Posterior vena cava (tissue), 2 donors: Measurements from ENCODE around the gene ANKRD28. TPM values are rescaled to one million over a fixed set of nuclear protein-coding genes. Genes with fewer than 3 reads are reported as not detected.

ENCODE experiments used
- DNase-seq: peaks from one replicate; pipeline ENCODE4 v3.0.0-alpha.2; 2020; ENCODE audit warnings: low spot score
- intact Hi-C, 2 donors: fragments of 100-400 bp; cut with DNase I; formaldehyde crosslinking; loops; one replicate each; pipeline versions ENCODE4 v1.14.1 to v1.14.2; 2022 to 2023
- total RNA-seq, 2 donors: library from RNA; stranded (reverse); fragmentation: NEBNext Ultra II Directional; extraction: Animal tissue kit (Norgen Biotek cat#: 25700); gene quantifications; one replicate each; pipeline ENCODE4 v1.2.1, GENCODE V29; 2021
- donor health status: DM: yes; HTN: yes; CAD: no.
- donor health status: DM: yes; HTN: yes; CAD: no.

Gene ANKRD28
- total RNA-seq, 2 donors from 2014 or later: 40.9 to 45.0 TPM

- no peak for DNase-seq
- intact Hi-C loops: no loop called here
These were observed 146.4 kb downstream of the ANKRD28 start for GRCh38 chr3:15651396-15651795.

GRCh38 chr3:15649858-15650257 is 147.9 kb downstream of the ANKRD28 start:
- intact Hi-C loops: no loop called here
- no peak for DNase-seq

GRCh38 chr3:15649341-15649740 is 148.4 kb downstream of the ANKRD28 start:
- DNase-seq: no peak
- intact Hi-C loops: no loop called here

GRCh38 chr3:15647611-15648167 is 150.1 kb downstream of the ANKRD28 start:
- intact Hi-C loops: no loop called here
- DNase-seq: no peak

DNA sequence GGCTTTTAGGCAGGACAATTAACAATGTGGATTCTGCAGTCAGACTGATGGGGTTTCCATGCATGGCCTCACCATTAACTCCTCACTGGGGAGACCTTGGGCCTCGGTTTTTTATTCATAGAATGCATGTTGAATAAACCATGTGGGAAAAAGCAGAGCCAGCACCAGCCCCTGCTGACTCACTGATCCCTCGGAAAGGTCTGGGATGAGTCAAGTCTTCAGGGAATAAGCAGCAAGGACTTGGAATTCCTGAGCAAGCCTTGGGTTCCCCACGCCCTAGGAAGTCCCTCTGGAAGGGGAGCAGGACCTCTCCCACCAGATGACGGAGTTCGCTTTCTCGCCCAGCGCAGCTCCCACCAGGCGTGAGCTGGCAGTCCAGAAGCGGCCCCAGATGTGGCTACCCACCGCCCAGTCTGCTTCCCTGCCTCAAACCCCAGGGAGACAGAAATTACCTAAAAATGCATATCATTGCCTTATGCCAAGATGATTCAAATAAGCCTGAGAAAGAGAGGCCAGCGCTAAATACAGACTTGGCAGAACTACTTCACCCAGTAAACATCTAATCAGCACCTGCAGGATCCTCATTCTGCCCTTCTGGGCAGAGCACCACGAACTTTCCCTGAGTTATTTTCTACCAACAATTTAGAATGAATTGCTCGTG is 150.8 kb downstream of the ANKRD28 start:
- intact Hi-C loops: no loop called here

GRCh38 chr3:15645740-15646501 is 151.9 kb downstream of the ANKRD28 start:
- intact Hi-C loops: no loop called here
- DNase-seq: peak; percentile 86

More for the DNA sequence above, 150.8 kb downstream of the ANKRD28 start:
- peak; percentile 93 for DNase-seq

GRCh38 chr3:15645246-15645645 is 152.5 kb downstream of the ANKRD28 start:
- intact Hi-C loops: no loop called here
- no peak for DNase-seq

DNA sequence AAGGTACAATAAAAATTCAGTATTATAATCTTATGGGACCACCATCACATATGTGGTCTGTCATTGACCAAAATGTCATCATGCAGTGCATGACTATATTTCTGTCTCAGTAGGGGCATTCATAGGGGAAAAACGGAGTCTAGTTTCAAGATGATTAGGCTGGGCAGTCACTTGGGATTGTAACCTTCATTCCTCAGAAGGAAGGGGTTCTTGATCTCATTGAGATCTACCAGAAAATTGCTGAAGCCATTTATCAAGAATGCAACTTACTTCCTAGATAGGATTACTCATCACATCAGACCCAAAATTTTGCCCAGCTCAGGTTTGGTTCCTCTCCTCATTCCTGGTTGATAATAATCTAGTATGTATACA is 158.9 kb downstream of the ANKRD28 start:
- no peak for DNase-seq
- intact Hi-C loops: loop anchor here in 1 of 2 donors (10.0 kb wide), 1 partner anchor 156 kb away; the partner anchor contains the start of gene ANKRD28

DNA sequence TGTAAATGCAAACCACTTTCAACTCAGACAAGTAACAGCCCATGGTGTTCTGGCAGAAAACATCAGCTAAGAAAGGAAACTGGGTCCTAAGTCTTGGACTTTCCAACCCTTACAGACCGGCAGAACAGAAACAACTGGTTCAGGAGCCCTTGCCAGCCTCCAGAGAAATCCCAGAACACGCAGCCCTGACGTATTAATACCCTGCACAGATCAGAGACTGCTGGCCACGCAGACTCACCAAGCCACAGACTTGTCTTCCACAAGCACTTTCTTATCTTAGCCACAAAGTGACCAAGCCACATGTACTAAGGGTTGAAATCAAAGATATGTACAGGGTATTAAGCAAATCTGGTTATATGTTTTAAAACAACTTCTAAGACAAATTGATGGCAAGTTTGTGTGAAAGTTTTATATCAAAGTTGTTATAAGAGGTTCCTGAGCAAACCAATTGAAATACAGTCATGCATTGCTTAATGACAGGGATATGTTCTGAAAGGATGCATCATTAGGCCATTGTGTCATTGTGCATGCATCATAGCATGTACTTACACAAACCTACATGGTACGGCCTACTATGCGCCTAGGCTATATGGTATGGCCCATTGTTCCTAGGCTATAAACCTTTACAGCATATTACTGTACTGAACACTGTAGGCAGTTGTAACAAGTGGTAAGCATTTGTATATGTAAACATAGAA is 159.4 kb downstream of the ANKRD28 start:
- intact Hi-C loops: loop anchor here in 1 of 2 donors (10.0 kb wide), 1 partner anchor 156 kb away; the partner anchor contains the start of gene ANKRD28
- no peak for DNase-seq

DNA sequence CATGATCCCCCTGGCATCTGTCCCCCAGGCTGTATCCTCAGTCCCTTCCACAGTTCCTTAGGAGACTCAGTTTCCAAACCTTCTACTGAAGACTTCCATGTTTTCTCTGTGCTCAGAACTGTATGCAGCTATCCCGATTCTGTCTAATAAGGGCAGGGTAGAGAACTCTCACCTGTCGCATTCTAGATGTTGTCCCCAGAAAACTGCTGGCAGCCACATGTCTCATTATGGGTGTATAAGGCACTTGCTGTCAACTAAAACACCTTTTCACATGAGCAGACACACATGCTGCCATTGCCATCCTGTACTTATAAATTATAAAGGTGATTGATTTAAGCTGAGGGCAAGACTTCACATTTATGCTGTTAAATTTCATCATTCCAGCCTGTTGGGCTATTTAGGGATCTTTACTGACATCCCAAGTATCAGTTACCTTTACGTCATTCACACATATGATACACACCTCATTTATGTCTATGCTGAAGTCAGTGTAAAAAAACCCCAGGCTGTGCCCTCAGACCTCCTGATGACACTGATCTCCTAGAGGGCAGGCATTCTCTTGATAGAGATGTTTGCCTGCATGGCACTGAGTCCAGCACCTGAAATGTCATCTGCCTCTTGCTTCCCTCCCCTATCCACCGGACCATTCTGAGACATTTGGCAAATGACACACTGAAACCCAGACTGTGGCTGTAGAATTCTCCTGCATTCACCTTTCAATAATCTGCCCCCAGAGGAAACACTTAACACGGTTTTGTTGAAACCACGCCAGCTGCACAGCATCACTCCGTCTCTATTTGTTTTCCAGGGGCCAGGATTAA is 160.4 kb downstream of the ANKRD28 start:
- no peak for DNase-seq
- intact Hi-C loops: loop anchor here in 1 of 2 donors (10.0 kb wide), 1 partner anchor 157 kb away; the partner anchor contains the start of gene ANKRD28

DNA sequence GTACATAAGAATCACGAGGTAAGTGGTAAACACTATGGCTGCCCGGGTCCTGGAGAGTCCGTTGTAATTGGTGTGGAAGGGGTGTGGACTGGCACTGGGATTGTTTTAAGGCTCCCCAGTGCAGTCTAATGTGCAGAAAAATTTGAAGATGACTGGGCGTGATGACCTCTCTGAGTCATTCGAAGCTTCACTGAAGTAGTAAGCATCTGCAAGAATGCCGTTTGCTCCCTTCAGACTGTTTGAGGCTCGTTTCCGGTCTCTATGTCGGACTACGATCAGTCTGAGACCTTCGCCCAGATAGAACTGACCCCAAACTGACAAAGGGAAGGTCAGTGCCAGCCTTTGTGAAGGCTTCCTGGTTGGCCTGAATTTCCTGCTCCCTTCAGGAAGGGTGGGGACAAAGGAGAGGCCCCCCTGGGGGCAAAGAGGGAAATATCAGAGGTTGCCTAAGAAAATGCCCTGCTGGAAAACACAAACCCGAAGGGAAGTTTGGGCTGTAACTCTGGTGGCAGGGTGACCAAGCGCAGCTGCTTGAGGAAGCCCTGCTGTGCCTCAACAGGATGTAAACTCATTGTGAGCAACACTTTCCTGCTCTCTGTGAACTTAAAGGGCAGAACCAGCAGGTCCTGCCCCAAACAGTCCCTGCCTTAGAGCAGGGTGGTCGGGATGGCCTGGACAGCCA is 161.6 kb downstream of the ANKRD28 start:
- intact Hi-C loops: loop anchor here in 1 of 2 donors (10.0 kb wide), 1 partner anchor 159 kb away; the partner anchor contains the start of gene ANKRD28
- peak; percentile 82 for DNase-seq

- peak; percentile 84 for DNase-seq
- intact Hi-C loops: loop anchor here in 1 of 2 donors (10.0 kb wide), 1 partner anchor 160 kb away; the partner anchor contains the start of gene ANKRD28
These were observed 162.6 kb downstream of the ANKRD28 start for GRCh38 chr3:15635121-15635661.

DNA sequence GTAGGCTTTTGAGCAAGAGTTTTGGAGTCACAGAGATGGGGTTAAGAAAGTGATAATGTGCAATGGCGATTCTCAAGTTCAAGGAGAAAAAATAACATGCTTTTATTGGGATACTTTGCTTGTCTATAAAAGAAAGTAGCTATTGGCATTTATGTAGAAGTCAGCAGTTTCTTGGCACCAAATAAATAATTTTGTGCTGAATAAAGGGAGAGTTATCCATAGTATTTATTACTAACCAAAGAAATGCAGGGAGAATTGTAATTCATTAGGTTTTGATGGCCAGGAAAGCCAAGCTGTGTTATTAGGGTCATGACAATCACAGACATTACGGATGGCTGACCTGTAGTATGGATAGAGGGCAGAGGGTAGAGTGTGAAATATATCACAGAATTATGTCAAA is 163.1 kb downstream of the ANKRD28 start:
- no peak for DNase-seq
- intact Hi-C loops: loop anchor here in 1 of 2 donors (10.0 kb wide), 1 partner anchor 160 kb away; the partner anchor contains the start of gene ANKRD28

- no peak for DNase-seq
- intact Hi-C loops: loop anchor here in 1 of 2 donors (10.0 kb wide), 1 partner anchor 161 kb away; the partner anchor contains the start of gene ANKRD28
These were observed 163.8 kb downstream of the ANKRD28 start for GRCh38 chr3:15633766-15634598.

- no peak for DNase-seq
- intact Hi-C loops: loop anchor here in 1 of 2 donors (10.0 kb wide), 1 partner anchor 162 kb away; the partner anchor contains the start of gene ANKRD28
These were observed 164.6 kb downstream of the ANKRD28 start for GRCh38 chr3:15633159-15633558.

GRCh38 chr3:15632212-15632580 is 165.6 kb downstream of the ANKRD28 start:
- DNase-seq: no peak
- intact Hi-C loops: loop anchor here in 1 of 2 donors (10.0 kb wide), 1 partner anchor 163 kb away; the partner anchor contains the start of gene ANKRD28
